Endothelial cell of umbilical vein (primary cell): ENCODE data around the gene ETV6.

Experiments used
- CTCF ChIP-seq, 2 donors: IDR thresholded peaks; 1 replicate in 1 of 2; 2 replicates in 1 of 2; pipeline ENCODE4 v1.5.1; 2011; ENCODE audit warnings: low read length in 2 of 2, mild to moderate bottlenecking in 2 of 2, moderate library complexity in 2 of 2, control low read depth in 1 of 2, inconsistent platforms in 1 of 2, low read depth in 1 of 2; ENCODE audit not compliant: insufficient read depth in 1 of 2; ENCODE audit errors: extremely low read depth in 1 of 2
- EZH2 ChIP-seq: IDR thresholded peaks from 2 replicates; pipeline ENCODE4 v1.6.1; 2012; ENCODE audit warnings: borderline replicate concordance, low read depth, mild to moderate bottlenecking, moderate library complexity, low read length, inconsistent platforms; ENCODE audit not compliant: severe bottlenecking
- JUN ChIP-seq: IDR thresholded peaks from 2 replicates; pipeline ENCODE4 v1.6.1; 2011; ENCODE audit warnings: borderline replicate concordance, low read depth; ENCODE audit not compliant: insufficient read length, insufficient read depth
- MYC ChIP-seq: IDR thresholded peaks from one replicate; pipeline ENCODE4 v1.6.1; 2011; ENCODE audit warnings: mild to moderate bottlenecking, low read depth, low read length
- POLR2A ChIP-seq: IDR thresholded peaks from 2 replicates; pipeline ENCODE4 v1.6.1; 2012; ENCODE audit warnings: low read depth, mild to moderate bottlenecking, control low read depth, low read length
- POLR2AphosphoS5 ChIP-seq: IDR thresholded peaks from 2 replicates; pipeline ENCODE4 v1.6.1; 2012; ENCODE audit warnings: low read depth, mild to moderate bottlenecking, control low read depth, low read length, moderate library complexity; ENCODE audit not compliant: insufficient read depth

GRCh38 chr12:11780521-11781101 is 131.1 kb downstream of the ETV6 start:
- TF ChIP-seq CTCF (IDR thresholded peaks at IDR 0.05; ENCODE audit: extremely low read depth in 1 of 2, insufficient read depth in 1 of 2, low read depth in 1 of 2, low read length in 2 of 2) (no peak), JUN (no peak), EZH2 (no peak), POLR2A (no peak), MYC (no peak), POLR2AphosphoS5 (no peak)
